Stomach (tissue), 4 donors: ENCODE data around the gene FBXO17.

Source experiments
- POLR2A ChIP-seq, 4 donors: fragments of 450-650 bp; IDR thresholded peaks; one replicate each; pipeline ENCODE4 v1.6.1; 2016; ENCODE audit warnings: antibody characterized with exemption in 4 of 4, control low read depth in 2 of 4, mild to moderate bottlenecking in 1 of 4, moderate library complexity in 1 of 4
- TF ChIP-seq, protein P1 (sequence below), 7 experiments: fragments of 450-650 bp in 4 of 7; fragments of 200-600 bp in 3 of 7; sonication (generic) in 3 of 7; IDR thresholded peaks; one replicate each; pipeline ENCODE4 v1.5.1; 2016 to 2019; ENCODE audit warnings: antibody characterized with exemption in 7 of 7, control low read depth in 2 of 7, mild to moderate bottlenecking in 1 of 7

DNA sequence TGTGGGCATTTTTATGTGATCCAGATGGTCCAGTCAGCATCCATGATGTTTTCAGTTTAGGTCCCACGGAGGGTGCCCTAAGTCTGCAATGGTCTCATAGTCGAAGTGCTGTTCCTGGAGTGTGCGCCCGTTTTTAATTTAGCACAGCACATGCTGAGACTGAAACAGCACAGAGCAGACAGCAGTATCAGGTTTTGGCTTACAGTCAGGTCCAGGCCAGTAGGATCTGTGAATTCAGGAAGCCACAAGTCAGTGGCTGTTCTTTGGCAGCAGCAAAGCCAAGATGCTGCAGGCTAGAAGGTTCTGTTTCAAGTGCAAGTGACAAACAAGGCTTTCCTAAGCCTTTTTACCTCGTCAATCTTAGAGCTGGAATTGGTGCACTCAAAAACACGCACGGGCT lies 38.5 kb upstream of the FBXO17 start:
- TF ChIP-seq, protein P1, sequence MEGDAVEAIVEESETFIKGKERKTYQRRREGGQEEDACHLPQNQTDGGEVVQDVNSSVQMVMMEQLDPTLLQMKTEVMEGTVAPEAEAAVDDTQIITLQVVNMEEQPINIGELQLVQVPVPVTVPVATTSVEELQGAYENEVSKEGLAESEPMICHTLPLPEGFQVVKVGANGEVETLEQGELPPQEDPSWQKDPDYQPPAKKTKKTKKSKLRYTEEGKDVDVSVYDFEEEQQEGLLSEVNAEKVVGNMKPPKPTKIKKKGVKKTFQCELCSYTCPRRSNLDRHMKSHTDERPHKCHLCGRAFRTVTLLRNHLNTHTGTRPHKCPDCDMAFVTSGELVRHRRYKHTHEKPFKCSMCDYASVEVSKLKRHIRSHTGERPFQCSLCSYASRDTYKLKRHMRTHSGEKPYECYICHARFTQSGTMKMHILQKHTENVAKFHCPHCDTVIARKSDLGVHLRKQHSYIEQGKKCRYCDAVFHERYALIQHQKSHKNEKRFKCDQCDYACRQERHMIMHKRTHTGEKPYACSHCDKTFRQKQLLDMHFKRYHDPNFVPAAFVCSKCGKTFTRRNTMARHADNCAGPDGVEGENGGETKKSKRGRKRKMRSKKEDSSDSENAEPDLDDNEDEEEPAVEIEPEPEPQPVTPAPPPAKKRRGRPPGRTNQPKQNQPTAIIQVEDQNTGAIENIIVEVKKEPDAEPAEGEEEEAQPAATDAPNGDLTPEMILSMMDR (IDR thresholded peaks at IDR 0.05) = no peak
- TF ChIP-seq POLR2A (IDR thresholded peaks at IDR 0.05) = no peak
